OCI-LY1 (cell line): ENCODE results near the gene ANKLE2.

Source experiments
- H2AFZ ChIP-seq: fragments of 200-600 bp; sonication (generic), shearing (Covaris generic); 2 replicates; pipeline ENCODE4 v1.6.0; 2014; ENCODE audit warnings: antibody characterized with exemption, mild to moderate bottlenecking, low read length
- H3F3A ChIP-seq: fragments of 200-600 bp; sonication (generic), shearing (Covaris generic); 2 replicates; pipeline ENCODE4 v1.6.0; 2014; ENCODE audit warnings: mild to moderate bottlenecking, antibody characterized with exemption, low read length, moderate library complexity; ENCODE audit not compliant: insufficient read depth
- H3K27ac ChIP-seq: fragments of 200-600 bp; sonication (generic); 2 replicates; pipeline ENCODE4 v1.5.1; 2014; ENCODE audit warnings: low read length, mixed run types, mild to moderate bottlenecking, low read depth; ENCODE audit not compliant: poor library complexity, severe bottlenecking
- H3K27me3 ChIP-seq: fragments of 200-600 bp; sonication (generic); 2 replicates; pipeline ENCODE4 v1.6.0; 2014; ENCODE audit warnings: antibody characterized with exemption, mild to moderate bottlenecking, low read length, moderate library complexity; ENCODE audit not compliant: insufficient read depth
- H3K36me3 ChIP-seq: fragments of 200-600 bp; sonication (generic); 2 replicates; pipeline ENCODE4 v1.6.1; 2014; ENCODE audit warnings: mild to moderate bottlenecking, antibody characterized with exemption, low read length, moderate library complexity, mixed read lengths; ENCODE audit not compliant: insufficient read depth
- H3K4me1 ChIP-seq: fragments of 200-600 bp; sonication (generic); 2 replicates; pipeline ENCODE4 v1.5.1; 2014; ENCODE audit warnings: mild to moderate bottlenecking, low read length, moderate library complexity; ENCODE audit not compliant: insufficient read depth, severe bottlenecking
- H3K4me2 ChIP-seq: fragments of 200-600 bp; sonication (generic), shearing (Covaris generic); 2 replicates; pipeline ENCODE4 v1.6.1; 2014; ENCODE audit warnings: low read length
- H3K4me3 ChIP-seq: fragments of 200-600 bp; sonication (generic); 2 replicates; pipeline ENCODE4 v1.5.1; 2014; ENCODE audit warnings: low read length, low read depth, mild to moderate bottlenecking, mixed read lengths; ENCODE audit not compliant: poor library complexity, severe bottlenecking
- H3K79me2 ChIP-seq: fragments of 200-600 bp; shearing (Covaris generic); 2 replicates; pipeline ENCODE4 v1.6.1; 2016; ENCODE audit warnings: mixed run types, low read length, mixed read lengths; ENCODE audit not compliant: insufficient read depth
- H3K9ac ChIP-seq: fragments of 200-600 bp; sonication (generic), shearing (Covaris generic); 2 replicates; pipeline ENCODE4 v1.6.1; 2014; ENCODE audit warnings: mild to moderate bottlenecking, low read length, mixed read lengths
- H3K9me2 ChIP-seq: fragments of 200-600 bp; sonication (generic), shearing (Covaris generic); 2 replicates; pipeline ENCODE4 v1.6.1; 2014; ENCODE audit warnings: low read depth, mild to moderate bottlenecking, low read length, mixed read lengths
- H3K9me3 ChIP-seq: fragments of 200-600 bp; shearing (Covaris generic); 2 replicates; pipeline ENCODE4 v1.6.1; 2014; ENCODE audit warnings: low read length, mixed read lengths
- H4K20me1 ChIP-seq: fragments of 200-600 bp; sonication (generic), shearing (Covaris generic); 2 replicates; pipeline ENCODE4 v1.6.0; 2016; ENCODE audit warnings: mild to moderate bottlenecking, low read length; ENCODE audit not compliant: insufficient read depth
- CTCF ChIP-seq: fragments of 200-600 bp; sonication (generic), shearing (Covaris generic); IDR thresholded peaks from 2 replicates; pipeline ENCODE4 v1.5.1; 2017; ENCODE audit warnings: mild to moderate bottlenecking, antibody characterized with exemption, low read length, moderate library complexity, mixed read lengths
- EZH2 ChIP-seq: fragments of 200-600 bp; sonication (generic), shearing (Covaris generic); IDR thresholded peaks from 2 replicates; pipeline ENCODE4 v1.8.0; 2017; ENCODE audit warnings: borderline replicate concordance, mixed run types, mild to moderate bottlenecking, antibody characterized with exemption, low read length, moderate library complexity, mixed read lengths

Gene ANKLE2

GRCh38 chr12:132739600-132740312, 21.9 kb downstream of the ANKLE2 start:
- no peak overlapping the region for H2AFZ ChIP-seq
- no peaks in the 10 kb centered on the region for H3K4me1 ChIP-seq
- peaks cover 97% of the 10 kb centered on the region for H3K36me3 ChIP-seq
- H3K27me3 ChIP-seq: no peaks in the 10 kb centered on the region
- H3F3A ChIP-seq: no peaks in the 10 kb centered on the region
- no peak overlapping the region for H3K4me3 ChIP-seq
- TF ChIP-seq CTCF (no peak), EZH2 (no peak)
- H3K9ac ChIP-seq: no peak overlapping the region
- H3K79me2 ChIP-seq: no peaks in the 10 kb centered on the region
- no peaks in the 10 kb centered on the region for H3K9me2 ChIP-seq
- no peak overlapping the region for H3K27ac ChIP-seq
- H3K4me2 ChIP-seq: no peak overlapping the region
- no peaks in the 10 kb centered on the region for H4K20me1 ChIP-seq
- H3K9me3 ChIP-seq: no peaks in the 10 kb centered on the region

- Histone ChIP-seq H3K4me3 (no peak overlapping the region), H3K9me2 (no peaks in the 10 kb centered on the region), H3K27ac (no peak overlapping the region), H3K79me2 (no peaks in the 10 kb centered on the region), H3K9me3 (no peaks in the 10 kb centered on the region), H3K36me3 (peaks cover 97% of the 10 kb centered on the region), H3K9ac (no peak overlapping the region), H3K4me2 (no peak overlapping the region), H3K27me3 (no peaks in the 10 kb centered on the region), H3F3A (no peaks in the 10 kb centered on the region), H2AFZ (no peak overlapping the region), H3K4me1 (no peaks in the 10 kb centered on the region), H4K20me1 (no peaks in the 10 kb centered on the region)
- TF ChIP-seq EZH2: no peak
- TF ChIP-seq CTCF: no peak
Observed at GRCh38 chr12:132736913-132737312, 24.7 kb downstream of the ANKLE2 start.

DNA sequence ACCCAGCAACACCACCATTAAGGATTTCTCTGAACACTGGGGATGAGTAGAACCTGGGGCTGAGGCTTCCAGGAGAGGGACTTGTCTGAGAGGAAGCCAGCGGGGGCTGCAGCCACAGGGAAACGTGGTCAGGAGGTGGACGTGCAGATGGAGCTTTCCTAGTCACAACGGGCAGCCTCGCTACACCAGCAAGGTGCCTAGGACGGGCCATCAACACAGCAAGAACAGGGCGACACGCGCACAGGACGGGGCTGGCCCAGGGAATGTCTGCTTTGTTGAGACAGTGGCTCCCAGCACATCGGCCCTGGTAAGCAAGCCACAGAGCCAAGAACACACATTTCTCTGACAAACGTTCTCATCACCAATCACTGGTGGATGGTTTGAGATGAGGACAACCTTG, 25.3 kb downstream of the ANKLE2 start:
- H3K4me2 ChIP-seq: no peak overlapping the region
- H3K4me1 ChIP-seq: no peaks in the 10 kb centered on the region
- TF ChIP-seq CTCF (no peak), EZH2 (no peak)
- H3K27ac ChIP-seq: no peak overlapping the region
- peaks cover 97% of the 10 kb centered on the region for H3K36me3 ChIP-seq
- H3K9me2 ChIP-seq: no peaks in the 10 kb centered on the region
- H3K4me3 ChIP-seq: no peak overlapping the region
- no peak overlapping the region for H3K9ac ChIP-seq
- no peaks in the 10 kb centered on the region for H3K79me2 ChIP-seq
- no peaks in the 10 kb centered on the region for H3K9me3 ChIP-seq
- no peaks in the 10 kb centered on the region for H3F3A ChIP-seq
- H2AFZ ChIP-seq: no peak overlapping the region
- H4K20me1 ChIP-seq: no peaks in the 10 kb centered on the region
- H3K27me3 ChIP-seq: no peaks in the 10 kb centered on the region
